ENCODE results near the gene TSPY1.
"Not testable (repeated sequence)": the region's sequence is repeated elsewhere in the genome, so short reads cannot be mapped to it uniquely, and the experiment has no call there.

The TSPY1 gene

GRCh38 chrY:9466655-9467054 is at the start of gene TSPY1:
Gene TSPY1 (plus strand): TSS chrY:9466955. CDS start chrY:9467001, 46 bp downstream.
- DNase-seq = not testable (repeated sequence)

GRCh38 chrY:9486967-9487366 is 20.2 kb downstream of the TSPY1 start, which contains the start of gene TSPY9:
Gene TSPY9 (plus strand): TSS chrY:9487267. CDS start chrY:9487313, 46 bp downstream.
- DNase-seq = not testable (repeated sequence)

GRCh38 chrY:9504396-9504795 is 37.6 kb downstream of the TSPY1 start:
- DNase-seq = not testable (repeated sequence)

- not testable (repeated sequence) for DNase-seq
Observed at GRCh38 chrY:9516287-9516686, 49.5 kb downstream of the TSPY1 start.

All from kidney glomerular epithelial cell (primary cell).